Tibial artery (tissue), 4 donors: ENCODE data around the gene MAN1C1.

ENCODE experiments used
- DNase-seq, 2 donors: peaks; one replicate each; pipeline ENCODE4 v3.0.0-alpha.2; 2019
- H3K27ac ChIP-seq, 2 donors: fragments of 200-600 bp; sonication (generic) in 1 of 2; 1 replicate in 1 of 2; 2 replicates in 1 of 2; pipeline ENCODE4 v1.5.1; 2018 to 2019; ENCODE audit warnings: mild to moderate bottlenecking in 1 of 2
- H3K27me3 ChIP-seq, 2 donors: fragments of 200-600 bp; sonication (generic) in 1 of 2; one replicate each; pipeline versions ENCODE4 v1.5.1 to v1.6.0; 2016 to 2019
- H3K36me3 ChIP-seq, 3 donors: fragments of 200-600 bp; sonication (generic) in 2 of 3; one replicate each; pipeline ENCODE4 v1.5.1; 2016 to 2019; ENCODE audit warnings: mild to moderate bottlenecking in 2 of 3
- H3K4me1 ChIP-seq, 4 donors: fragments of 200-600 bp; sonication (generic) in 2 of 4; 1 replicate in 3 of 4; 2 replicates in 1 of 4; pipeline ENCODE4 v1.5.1; 2016 to 2019
- H3K4me3 ChIP-seq, 2 donors: fragments of 200-600 bp; sonication (generic) in 1 of 2; 1 replicate in 1 of 2; 2 replicates in 1 of 2; pipeline ENCODE4 v1.5.1; 2018 to 2019; ENCODE audit warnings: mild to moderate bottlenecking in 2 of 2
- H3K9me3 ChIP-seq, 3 donors: fragments of 200-600 bp; sonication (generic) in 1 of 3; one replicate each; pipeline ENCODE4 v1.5.1; 2016 to 2019
- CTCF ChIP-seq, 2 experiments: fragments of 200-600 bp in 1 of 2; fragments of 450-650 bp in 1 of 2; IDR thresholded peaks; one replicate each; pipeline ENCODE4 v1.5.1; 2017 to 2019; ENCODE audit warnings: antibody characterized with exemption in 2 of 2, mild to moderate bottlenecking in 1 of 2, moderate library complexity in 1 of 2
- intact Hi-C: fragments of 100-400 bp; cut with DNase I; formaldehyde crosslinking; loops from one replicate; pipeline ENCODE4 v1.15.0; 2023; ENCODE audit warnings: low total_unique reads

MAN1C1 gene

DNA sequence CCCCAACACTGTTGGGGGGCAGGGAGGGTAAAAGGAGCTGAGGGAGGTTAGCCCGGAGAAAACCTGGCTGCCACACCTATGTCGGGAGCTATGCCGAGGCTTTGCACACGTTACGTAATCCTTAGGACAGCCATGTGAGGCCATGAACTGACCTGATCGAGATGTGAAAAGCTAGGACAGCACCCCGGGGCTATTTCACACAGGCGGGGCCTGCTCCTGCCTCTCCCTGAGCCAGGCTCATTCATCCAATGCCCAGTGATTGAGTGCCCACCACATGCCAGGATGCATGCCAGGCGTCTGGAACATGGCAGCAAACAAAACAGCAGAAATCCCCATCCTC lies 43.0 kb upstream of the MAN1C1 start:
- H3K4me3 ChIP-seq = no peak overlapping the region
- peaks cover 0 to 27% (median 12%) of the 10 kb centered on the region in 4 donors for H3K4me1 ChIP-seq
- no peaks in the 10 kb centered on the region for H3K9me3 ChIP-seq
- H3K36me3 ChIP-seq = no peaks in the 10 kb centered on the region
- TF ChIP-seq CTCF (IDR thresholded peaks at IDR 0.05) = no peak
- intact Hi-C loops = no loop called here
- no peaks in the 10 kb centered on the region for H3K27me3 ChIP-seq
- no peak for DNase-seq
- no peak overlapping the region for H3K27ac ChIP-seq

DNA sequence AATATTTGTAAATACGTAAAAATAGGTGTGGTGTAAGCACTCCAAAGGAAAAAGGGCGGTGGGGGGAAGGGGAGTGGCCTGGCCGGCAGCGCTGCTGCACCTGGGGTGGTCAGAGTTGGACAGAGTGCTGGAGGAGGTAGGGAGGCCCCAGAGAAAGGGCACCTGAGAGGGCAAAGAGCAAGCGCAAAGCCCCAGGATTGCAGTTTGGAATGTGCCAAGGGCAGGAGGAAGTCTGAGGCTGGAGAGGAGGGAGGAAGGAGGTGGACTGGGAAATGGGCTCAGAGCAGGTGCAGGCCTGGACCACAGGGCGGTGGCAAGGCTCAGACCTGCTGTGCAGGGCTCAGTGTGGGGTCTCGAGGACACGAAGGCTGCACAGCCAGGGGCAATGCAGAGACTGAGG lies 42.6 kb upstream of the MAN1C1 start:
- peaks cover 0 to 23% (median 9%) of the 10 kb centered on the region in 4 donors for H3K4me1 ChIP-seq
- H3K4me3 ChIP-seq = no peak overlapping the region
- TF ChIP-seq CTCF (IDR thresholded peaks at IDR 0.05) = no peak
- DNase-seq = no peak
- no peak overlapping the region for H3K27ac ChIP-seq
- intact Hi-C loops = no loop called here
- H3K9me3 ChIP-seq = no peaks in the 10 kb centered on the region
- H3K36me3 ChIP-seq = no peaks in the 10 kb centered on the region
- H3K27me3 ChIP-seq = no peaks in the 10 kb centered on the region

GRCh38 chr1:25575191-25575590 lies 41.4 kb upstream of the MAN1C1 start:
- no peak for DNase-seq
- no peaks in the 10 kb centered on the region for H3K9me3 ChIP-seq
- intact Hi-C loops = no loop called here

DNA sequence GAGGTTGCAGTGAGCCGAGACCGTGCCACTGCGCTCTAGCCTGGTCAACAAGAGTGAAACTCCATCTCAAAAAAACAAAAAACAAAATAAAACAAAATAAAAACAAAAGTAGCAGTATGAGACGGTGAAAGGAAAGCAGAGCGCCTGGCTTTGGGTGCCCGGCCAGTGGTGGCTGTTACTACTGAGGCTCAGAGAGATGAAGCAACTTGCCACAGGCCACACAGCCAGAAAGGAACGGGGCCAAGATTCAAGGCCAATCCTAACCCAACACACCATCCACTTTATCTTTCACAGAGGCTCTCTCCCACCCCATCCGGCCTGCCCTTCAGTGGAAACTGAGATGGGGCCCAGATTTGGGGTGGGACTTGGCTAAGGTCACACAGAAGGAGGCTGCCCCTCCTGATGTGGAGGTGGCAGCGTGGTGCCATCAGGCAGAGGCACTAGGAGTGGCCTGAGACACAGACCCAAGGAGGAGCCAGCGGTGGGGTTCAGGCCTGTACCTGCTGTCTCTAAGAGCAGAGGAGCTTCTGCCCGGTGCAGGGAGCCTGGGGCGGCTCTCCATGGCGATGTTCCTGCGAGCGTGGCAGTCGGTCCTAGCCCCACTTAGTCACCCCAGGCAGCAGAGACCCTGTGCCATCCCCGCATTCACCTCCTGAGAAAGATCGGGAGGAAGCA lies 40.0 kb upstream of the MAN1C1 start:
- Histone ChIP-seq H3K36me3 (no peaks in the 10 kb centered on the region), H3K4me3 (no peak overlapping the region), H3K27ac (no peak overlapping the region), H3K4me1 (peaks cover 0 to 19% (median 10%) of the 10 kb centered on the region in 4 donors), H3K27me3 (no peaks in the 10 kb centered on the region), H3K9me3 (no peaks in the 10 kb centered on the region)
- no peak for TF ChIP-seq CTCF (IDR thresholded peaks at IDR 0.05)
- intact Hi-C loops = no loop called here
- DNase-seq = no peak

More at GRCh38 chr1:25575191-25575590, 41.4 kb upstream of the MAN1C1 start:
- H3K27ac ChIP-seq = no peak overlapping the region
- H3K27me3 ChIP-seq = no peaks in the 10 kb centered on the region
- H3K4me1 ChIP-seq = peaks cover 0 to 19% (median 10%) of the 10 kb centered on the region in 4 donors
- H3K4me3 ChIP-seq = no peak overlapping the region
- no peaks in the 10 kb centered on the region for H3K36me3 ChIP-seq
- no peak for TF ChIP-seq CTCF (IDR thresholded peaks at IDR 0.05)

- Histone ChIP-seq H3K4me3 (no peak overlapping the region), H3K27ac (no peak overlapping the region), H3K36me3 (no peaks in the 10 kb centered on the region), H3K4me1 (peaks cover 0 to 17% (median 9%) of the 10 kb centered on the region in 4 donors), H3K27me3 (no peaks in the 10 kb centered on the region), H3K9me3 (no peaks in the 10 kb centered on the region)
- no peak for DNase-seq
- intact Hi-C loops = no loop called here
- no peak for TF ChIP-seq CTCF (IDR thresholded peaks at IDR 0.05)
Observed at GRCh38 chr1:25577134-25577920, 39.3 kb upstream of the MAN1C1 start.
